ENCODE measurements around the gene CYP1A2. TPM values are rescaled to one million over a fixed set of nuclear protein-coding genes. Genes with fewer than 3 reads are reported as not detected.

Gene CYP1A2
- total and polyA plus RNA-seq, 2 of the 13 experiments (the other 11 are each of a cell fraction or from before 2014, with no cell fraction given), result 0.07 TPM; not detected in 1

- TF ChIP-seq, protein P1, sequence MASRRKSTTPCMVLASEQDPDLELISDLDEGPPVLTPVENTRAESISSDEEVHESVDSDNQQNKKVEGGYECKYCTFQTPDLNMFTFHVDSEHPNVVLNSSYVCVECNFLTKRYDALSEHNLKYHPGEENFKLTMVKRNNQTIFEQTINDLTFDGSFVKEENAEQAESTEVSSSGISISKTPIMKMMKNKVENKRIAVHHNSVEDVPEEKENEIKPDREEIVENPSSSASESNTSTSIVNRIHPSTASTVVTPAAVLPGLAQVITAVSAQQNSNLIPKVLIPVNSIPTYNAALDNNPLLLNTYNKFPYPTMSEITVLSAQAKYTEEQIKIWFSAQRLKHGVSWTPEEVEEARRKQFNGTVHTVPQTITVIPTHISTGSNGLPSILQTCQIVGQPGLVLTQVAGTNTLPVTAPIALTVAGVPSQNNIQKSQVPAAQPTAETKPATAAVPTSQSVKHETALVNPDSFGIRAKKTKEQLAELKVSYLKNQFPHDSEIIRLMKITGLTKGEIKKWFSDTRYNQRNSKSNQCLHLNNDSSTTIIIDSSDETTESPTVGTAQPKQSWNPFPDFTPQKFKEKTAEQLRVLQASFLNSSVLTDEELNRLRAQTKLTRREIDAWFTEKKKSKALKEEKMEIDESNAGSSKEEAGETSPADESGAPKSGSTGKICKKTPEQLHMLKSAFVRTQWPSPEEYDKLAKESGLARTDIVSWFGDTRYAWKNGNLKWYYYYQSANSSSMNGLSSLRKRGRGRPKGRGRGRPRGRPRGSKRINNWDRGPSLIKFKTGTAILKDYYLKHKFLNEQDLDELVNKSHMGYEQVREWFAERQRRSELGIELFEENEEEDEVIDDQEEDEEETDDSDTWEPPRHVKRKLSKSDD (CRISPR knock-in tag; IDR thresholded peaks at IDR 0.05; ENCODE audit: low read depth), result 0 out of 2 replicates have a peak, but pooled peaks have one; percentile 54
- TF ChIP-seq, protein P2, sequence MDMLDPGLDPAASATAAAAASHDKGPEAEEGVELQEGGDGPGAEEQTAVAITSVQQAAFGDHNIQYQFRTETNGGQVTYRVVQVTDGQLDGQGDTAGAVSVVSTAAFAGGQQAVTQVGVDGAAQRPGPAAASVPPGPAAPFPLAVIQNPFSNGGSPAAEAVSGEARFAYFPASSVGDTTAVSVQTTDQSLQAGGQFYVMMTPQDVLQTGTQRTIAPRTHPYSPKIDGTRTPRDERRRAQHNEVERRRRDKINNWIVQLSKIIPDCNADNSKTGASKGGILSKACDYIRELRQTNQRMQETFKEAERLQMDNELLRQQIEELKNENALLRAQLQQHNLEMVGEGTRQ (IDR thresholded peaks at IDR 0.05; ENCODE audit: low read depth, low read length), result no peak
- TF ChIP-seq, protein P2 (CRISPR knock-in tag; IDR thresholded peaks at IDR 0.05; ENCODE audit: borderline replicate concordance), result no peak; the same call in 1 of the 2 replicates
- no peak for TF ChIP-seq CEBPB (IDR thresholded peaks at IDR 0.05; ENCODE audit: borderline replicate concordance, low read depth, low read length)
- TF ChIP-seq ZNF737 (CRISPR knock-in tag; IDR thresholded peaks at IDR 0.05; ENCODE audit: borderline replicate concordance), result no peak
- TF ChIP-seq ZNF17 (CRISPR knock-in tag; IDR thresholded peaks at IDR 0.05), result no peak
- TF ChIP-seq, protein P3, sequence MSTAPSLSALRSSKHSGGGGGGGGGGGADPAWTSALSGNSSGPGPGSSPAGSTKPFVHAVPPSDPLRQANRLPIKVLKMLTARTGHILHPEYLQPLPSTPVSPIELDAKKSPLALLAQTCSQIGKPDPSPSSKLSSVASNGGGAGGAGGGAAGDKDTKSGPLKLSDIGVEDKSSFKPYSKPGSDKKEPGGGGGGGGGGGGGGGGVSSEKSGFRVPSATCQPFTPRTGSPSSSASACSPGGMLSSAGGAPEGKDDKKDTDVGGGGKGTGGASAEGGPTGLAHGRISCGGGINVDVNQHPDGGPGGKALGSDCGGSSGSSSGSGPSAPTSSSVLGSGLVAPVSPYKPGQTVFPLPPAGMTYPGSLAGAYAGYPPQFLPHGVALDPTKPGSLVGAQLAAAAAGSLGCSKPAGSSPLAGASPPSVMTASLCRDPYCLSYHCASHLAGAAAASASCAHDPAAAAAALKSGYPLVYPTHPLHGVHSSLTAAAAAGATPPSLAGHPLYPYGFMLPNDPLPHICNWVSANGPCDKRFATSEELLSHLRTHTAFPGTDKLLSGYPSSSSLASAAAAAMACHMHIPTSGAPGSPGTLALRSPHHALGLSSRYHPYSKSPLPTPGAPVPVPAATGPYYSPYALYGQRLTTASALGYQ (CRISPR knock-in tag; IDR thresholded peaks at IDR 0.05), result peak; percentile 64; the same call in 1 of the 2 replicates
- no peak for TF ChIP-seq SNAI1 (CRISPR knock-in tag; IDR thresholded peaks at IDR 0.05; ENCODE audit: borderline replicate concordance)
- TF ChIP-seq, protein P4, sequence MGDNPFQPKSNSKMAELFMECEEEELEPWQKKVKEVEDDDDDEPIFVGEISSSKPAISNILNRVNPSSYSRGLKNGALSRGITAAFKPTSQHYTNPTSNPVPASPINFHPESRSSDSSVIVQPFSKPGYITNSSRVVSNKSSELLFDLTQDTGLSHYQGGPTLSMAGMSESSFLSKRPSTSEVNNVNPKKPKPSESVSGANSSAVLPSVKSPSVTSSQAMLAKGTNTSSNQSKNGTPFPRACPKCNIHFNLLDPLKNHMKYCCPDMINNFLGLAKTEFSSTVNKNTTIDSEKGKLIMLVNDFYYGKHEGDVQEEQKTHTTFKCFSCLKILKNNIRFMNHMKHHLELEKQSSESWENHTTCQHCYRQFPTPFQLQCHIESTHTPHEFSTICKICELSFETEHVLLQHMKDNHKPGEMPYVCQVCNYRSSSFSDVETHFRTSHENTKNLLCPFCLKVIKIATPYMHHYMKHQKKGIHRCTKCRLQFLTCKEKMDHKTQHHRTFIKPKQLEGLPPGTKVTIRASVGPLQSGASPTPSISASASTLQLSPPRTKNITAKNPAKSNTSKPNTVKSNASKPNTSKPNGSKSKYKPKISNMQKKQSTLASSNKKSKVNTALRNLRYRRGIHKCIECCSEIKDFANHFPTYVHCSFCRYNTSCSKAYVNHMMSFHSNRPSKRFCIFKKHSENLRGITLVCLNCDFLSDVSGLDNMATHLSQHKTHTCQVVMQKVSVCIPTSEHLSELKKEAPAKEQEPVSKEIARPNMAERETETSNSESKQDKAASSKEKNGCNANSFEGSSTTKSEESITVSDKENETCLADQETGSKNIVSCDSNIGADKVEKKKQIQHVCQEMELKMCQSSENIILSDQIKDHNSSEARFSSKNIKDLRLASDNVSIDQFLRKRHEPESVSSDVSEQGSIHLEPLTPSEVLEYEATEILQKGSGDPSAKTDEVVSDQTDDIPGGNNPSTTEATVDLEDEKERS (CRISPR knock-in tag; IDR thresholded peaks at IDR 0.05), result peak; percentile 68
- TF ChIP-seq ZNF607 (CRISPR knock-in tag; IDR thresholded peaks at IDR 0.05; ENCODE audit: borderline replicate concordance), result no peak; the same call in 1 of the 2 replicates
- TF ChIP-seq, protein P5, sequence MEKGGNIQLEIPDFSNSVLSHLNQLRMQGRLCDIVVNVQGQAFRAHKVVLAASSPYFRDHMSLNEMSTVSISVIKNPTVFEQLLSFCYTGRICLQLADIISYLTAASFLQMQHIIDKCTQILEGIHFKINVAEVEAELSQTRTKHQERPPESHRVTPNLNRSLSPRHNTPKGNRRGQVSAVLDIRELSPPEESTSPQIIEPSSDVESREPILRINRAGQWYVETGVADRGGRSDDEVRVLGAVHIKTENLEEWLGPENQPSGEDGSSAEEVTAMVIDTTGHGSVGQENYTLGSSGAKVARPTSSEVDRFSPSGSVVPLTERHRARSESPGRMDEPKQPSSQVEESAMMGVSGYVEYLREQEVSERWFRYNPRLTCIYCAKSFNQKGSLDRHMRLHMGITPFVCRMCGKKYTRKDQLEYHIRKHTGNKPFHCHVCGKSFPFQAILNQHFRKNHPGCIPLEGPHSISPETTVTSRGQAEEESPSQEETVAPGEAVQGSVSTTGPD (CRISPR knock-in tag; IDR thresholded peaks at IDR 0.05), result peak; percentile 90
- no peak for TF ChIP-seq ZNF256 (CRISPR knock-in tag; conservative IDR thresholded peaks at IDR 0.05)
- peak; percentile 72; the same call in 1 of the 2 replicates for TF ChIP-seq TFE3 (CRISPR knock-in tag; IDR thresholded peaks at IDR 0.05)
- peak; percentile 50; the same call in 1 of the 2 replicates for TF ChIP-seq ZKSCAN5 (CRISPR knock-in tag; IDR thresholded peaks at IDR 0.05)
These were observed 17.9 kb upstream of the CYP1A2 start (continued) for GRCh38 chr15:74730619-74731316.
